SW480 (cell line): ENCODE measurements around the gene GRAMD2B.
"Not testable (repeated sequence)": the region's sequence is repeated elsewhere in the genome, so short reads cannot be mapped to it uniquely, and the experiment has no call there.

ENCODE experiments used
- DNase-seq: peaks from one replicate; pipeline ENCODE4 v3.0.0-alpha.2; 2016; ENCODE audit warnings: low spot score

Gene GRAMD2B

DNA sequence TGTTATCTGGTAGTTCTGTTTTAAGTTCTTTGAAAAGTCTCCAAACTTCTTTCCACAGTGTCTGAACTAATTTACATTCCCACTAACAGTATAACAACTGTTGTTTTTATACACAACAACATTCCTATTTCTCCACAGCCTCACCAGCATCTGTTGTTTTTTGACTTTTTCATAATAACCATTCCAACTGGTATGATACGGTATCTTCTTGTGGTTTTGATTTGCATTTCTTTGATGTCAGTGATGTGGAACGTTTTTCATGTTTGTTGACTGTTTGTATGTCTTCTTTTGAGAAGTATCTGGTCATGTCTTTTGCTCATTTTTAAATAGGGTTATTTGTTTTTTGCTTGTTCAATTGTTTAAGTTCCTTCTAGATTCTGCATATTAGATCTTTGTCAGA lies 12.6 kb upstream of the GRAMD2B start:
- DNase-seq = no peak

DNA sequence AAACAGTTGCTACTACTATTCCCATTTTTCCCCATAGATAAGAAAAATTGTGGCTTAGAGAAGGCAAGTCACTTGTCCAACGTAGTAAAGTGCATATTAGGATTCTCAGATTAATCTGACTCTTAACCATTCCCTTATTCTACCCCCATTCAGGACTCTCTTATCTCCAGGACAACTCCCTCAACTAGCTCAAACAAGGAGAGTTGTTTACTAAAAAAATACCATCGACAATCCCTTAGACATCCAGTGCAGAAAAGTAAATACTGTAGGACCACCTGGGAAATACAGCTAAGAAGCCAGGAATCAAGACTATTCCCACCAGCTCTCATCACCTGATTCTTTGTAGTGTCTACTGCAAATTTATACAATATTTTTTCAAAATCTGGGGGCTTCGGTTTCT lies 9.4 kb upstream of the GRAMD2B start:
- no peak for DNase-seq

DNA sequence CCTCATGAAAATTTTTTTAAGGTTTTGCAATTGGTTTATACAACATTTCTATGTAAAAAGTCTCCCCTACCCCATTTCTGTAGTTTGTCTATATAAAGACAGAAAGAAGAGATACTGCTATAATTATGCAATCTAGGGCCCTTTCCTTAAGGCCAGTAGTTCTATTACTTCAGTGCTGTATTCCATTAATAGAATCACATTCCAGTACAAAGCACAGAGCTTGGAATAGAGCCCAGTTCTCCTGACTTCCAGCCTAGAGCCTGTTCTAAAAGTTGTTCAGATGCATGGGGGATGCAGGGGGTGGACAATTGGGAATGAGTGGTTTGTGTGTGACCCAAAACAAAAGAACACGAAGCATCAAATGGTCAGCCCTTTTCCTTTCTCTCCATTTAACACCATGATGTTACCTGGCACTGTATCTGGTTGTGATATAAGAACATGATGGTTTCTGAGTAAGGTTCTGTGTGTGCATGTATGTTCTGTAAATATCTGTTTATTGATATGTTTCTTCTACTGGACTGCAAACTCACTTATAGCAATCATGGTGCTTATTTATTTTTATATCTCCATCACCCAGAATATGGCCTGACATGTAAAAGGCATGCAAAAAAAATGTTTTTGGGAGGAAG lies 8.2 kb upstream of the GRAMD2B start:
- no peak for DNase-seq

DNA sequence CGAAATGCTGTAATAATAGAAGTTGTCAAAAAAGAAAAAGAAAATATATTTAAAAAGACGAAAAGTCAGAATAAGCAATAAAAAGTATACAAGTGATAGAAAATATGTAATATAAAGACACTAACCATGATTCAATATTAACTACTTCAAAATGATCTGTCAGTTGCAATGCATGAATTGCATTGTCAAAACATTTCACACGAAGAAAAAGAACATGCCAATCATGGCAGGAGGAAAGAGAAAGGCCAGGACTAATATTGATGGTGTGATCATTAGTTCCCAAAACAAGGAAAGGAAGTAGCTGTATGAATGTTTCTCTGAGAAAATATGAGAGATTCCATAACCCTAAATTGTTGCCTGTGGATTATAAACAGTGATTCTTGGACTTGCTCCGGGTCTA lies 7.4 kb upstream of the GRAMD2B start:
- no peak for DNase-seq

DNA sequence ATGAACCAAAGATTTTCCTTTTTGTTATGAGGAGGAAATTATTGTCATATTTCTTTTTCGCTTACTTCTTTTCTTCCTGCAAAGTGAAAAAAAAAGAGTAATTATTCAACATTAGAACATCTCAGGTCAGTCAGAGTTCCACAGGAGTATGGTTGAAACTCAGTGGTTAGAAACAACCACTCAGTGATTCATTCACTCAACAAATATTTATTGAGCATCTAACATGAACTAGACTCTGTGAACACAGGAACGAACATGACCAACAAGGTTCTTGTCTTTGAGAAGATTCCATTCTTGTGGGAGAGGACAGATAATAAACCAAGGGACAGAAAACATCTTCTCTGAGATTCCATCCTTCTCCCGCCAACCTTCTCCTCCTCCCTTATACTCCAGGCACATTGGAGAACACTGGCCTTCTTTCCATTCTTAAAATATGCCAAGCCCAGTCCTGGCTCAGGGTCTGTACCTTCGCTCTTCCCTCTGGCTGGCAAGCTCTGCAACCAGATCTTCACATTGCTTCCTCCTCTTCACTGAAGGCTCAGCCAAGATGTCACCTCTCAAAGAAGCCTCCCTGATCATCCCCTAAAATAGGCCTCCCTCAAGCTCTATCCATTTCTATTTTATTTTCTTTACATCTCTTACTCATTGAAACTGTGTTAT lies 6.8 kb upstream of the GRAMD2B start:
- DNase-seq = no peak

DNA sequence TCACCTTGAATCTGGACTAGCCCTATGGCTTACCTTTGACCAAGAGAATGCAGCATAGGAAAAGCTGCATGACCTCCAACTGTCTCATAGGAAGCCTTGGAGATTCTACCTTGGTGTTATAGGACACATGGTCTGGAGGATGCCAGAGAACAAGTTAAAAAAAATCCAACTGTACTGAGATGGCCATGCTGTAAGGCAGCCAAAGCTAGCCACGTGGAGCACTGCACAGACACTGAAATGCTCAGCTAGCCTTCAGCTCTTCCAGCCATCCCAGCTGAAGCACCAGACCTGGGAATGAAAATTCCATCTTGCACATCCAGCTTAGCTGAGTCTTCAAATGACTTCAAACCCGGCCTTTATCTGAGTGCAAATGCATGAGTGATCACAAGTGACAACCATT lies 6.0 kb upstream of the GRAMD2B start:
- DNase-seq = no peak

DNA sequence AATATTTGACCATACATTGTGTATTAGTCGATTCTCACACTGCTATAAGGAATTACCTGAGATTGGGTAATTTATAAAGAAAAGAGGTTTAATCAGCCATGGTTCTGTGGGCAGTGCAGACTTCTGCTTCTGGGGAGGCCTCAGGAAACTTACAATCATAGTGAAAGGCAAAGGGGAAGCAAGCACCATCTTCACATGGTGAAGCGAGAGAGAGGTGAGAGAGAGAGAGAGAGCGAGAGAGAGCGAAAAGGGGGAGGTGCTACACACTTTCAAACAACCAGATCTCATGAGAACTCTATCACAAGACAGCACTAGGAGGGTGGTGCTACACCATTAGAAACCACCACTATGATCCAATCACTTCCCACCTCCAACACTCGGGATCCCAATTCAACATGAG lies 4.1 kb upstream of the GRAMD2B start:
- DNase-seq = no peak

DNA sequence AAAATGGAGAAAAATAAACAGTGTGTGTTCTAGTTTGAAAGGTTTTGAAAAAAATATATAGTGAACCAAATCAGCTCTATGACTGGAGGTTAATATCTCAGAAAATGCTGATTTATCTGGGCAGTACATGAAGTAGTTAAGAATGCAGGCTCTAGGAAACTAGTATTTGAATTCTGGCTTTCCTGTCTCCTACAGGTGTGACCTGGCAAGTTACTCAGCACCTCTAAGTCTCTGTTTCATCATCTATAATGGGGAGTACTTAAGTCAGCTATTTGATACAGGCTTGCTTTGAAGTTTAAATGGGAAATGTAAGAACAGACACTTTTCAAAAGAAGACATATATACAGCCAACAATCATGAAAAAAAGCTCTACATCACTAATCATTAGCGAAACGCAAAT lies 5.2 kb downstream of the GRAMD2B start:
- no peak for DNase-seq

DNA sequence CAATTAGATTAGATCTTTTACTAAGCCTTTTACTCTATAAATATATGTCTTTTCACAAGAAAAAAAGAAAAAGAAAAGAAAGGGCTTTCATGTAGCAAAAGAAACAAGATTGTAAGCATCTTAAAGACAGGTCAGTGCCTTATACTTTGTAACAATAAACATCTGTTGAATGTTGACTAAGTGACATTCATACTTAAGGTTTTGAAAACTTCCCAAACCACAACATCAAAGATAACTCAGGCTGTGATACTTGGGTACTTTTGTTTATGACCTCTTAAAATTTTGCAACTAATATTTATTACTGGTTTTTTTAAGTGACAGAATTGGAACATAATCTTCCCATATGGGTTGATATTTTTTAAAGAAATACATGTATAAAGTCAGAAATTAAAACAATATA lies 7.4 kb downstream of the GRAMD2B start:
- no peak for DNase-seq

DNA sequence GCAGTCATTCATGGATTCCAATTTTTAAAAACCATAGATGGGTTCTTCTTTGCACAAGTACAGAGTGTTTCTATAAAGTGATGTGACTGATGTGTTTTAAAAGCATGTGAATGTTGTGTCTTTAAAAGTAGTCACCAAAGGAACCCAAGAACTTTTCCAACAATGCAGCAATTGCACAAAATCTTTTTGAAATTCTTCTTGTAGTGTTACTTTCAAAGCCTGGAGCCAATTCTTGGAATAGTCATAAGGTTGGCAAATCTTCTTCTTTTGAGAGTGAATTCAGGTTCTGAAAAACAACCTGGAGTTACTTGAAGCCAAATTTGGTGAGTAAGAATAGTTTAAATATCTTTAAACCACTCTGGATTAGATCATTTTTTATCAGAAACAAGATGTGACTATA lies 10.5 kb downstream of the GRAMD2B start:
- no peak for DNase-seq

DNA sequence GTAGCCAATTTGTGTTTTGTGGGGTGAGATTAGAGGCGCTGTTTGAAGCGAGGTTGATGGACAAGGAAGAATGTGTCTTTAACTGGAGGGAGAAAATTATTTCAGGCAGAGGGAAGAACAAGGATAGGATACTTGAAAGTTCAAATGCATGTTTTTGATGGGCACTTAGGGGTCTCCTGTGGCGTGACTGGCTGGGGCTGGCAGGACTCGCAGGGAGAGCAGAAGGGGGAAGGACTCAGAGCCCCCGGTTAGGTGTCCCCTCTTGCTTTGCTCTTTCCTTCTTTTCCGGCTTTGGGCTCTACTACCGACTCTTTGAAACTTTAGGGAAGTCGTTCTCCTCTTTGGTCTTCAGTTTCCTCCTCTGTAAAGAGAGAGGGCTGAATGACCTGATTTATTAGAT lies 12.1 kb downstream of the GRAMD2B start:
- no peak for DNase-seq

DNA sequence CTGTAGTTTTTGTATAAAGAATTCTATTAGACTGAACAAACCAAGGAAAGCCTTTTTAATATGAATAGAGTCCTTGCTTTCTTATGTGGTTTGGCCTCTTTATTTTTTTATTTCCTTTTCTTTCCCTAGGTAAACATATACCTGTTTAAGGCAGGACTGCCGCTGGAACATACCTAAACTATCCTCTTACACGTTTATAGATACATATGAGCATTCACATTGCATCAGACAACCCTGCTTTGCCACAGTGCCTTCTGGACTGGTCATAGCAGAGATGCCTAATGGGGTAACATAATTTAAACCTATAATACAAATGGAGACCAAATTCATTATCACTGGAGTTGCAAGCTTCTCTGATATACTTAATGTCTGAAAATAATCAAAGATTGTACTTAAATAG lies 12.5 kb downstream of the GRAMD2B start:
- DNase-seq = no peak

DNA sequence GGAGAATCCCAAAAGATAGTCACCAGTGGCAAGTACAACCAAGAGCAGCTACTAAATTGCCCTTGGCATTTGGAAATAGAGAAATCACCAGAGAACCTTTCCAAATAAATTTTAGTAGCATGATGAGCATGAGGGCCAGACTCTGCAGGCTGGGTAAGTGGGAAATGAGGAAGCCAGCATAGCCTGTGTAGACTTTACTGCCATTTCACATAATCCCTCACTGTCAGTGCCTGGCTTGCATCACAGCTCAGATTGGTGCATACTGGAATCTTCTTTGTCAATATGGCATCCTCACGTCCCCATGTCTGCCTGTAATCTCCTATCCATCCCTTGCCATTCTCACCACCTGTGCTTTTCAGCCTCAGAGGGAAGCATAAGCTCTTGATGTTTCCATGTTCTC lies 14.5 kb downstream of the GRAMD2B start:
- DNase-seq = no peak

DNA sequence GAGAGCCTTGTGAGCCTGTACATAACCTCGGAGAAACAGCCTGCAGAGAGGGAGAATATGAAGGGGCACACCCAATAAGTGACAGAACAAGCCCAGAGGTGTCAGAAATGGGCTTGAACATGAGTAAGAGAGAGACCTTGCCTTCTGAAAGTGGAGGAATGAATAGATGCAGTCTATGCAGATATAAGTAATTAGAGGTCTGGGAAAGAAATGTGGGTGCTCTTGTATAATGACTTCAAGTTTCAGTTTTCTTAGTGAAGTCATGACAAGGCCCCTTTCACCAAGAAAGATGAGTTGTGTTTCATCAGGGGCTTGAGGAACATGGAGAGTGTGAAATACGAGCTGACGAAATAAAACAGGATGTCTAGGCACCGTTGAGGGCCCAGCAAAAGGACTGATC lies 15.1 kb downstream of the GRAMD2B start:
- DNase-seq = no peak

DNA sequence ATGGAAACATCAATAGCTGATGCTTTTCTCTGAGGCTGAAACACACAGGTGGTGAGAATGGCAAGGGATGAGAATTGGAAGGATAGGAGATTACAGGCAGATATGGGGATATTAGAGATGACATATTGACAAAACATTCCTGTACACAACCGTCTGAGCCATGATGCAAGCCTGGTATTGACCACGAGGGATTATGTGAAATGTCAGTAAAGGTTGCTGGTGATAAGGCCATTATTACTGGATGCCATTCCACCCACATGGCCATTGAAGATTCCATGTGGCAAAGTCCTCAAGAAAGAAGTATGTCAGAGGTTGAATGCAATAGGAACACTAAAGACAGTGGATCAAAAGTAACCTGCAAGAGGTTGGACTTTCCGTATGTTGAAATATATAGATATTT lies 15.7 kb downstream of the GRAMD2B start:
- no peak for DNase-seq

DNA sequence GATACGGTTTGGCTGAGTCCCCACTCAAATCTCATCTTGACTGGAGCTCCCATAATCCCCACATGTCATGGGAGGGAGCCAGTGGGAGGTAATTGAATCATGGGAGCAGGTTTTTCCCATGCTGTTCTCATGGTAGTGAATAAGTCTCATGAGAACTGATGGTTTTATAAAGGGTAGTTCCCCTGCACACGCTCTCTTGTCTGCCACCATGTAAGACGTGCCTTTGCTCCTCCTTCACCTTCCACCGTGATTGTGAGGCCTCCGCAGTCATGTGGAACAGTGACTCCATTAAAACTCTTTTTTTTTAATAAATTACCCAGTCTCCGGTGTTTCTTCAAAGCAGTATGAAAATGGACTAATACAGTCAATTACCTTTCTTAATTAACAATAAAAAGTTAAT lies 16.5 kb downstream of the GRAMD2B start:
- not testable (repeated sequence) for DNase-seq

DNA sequence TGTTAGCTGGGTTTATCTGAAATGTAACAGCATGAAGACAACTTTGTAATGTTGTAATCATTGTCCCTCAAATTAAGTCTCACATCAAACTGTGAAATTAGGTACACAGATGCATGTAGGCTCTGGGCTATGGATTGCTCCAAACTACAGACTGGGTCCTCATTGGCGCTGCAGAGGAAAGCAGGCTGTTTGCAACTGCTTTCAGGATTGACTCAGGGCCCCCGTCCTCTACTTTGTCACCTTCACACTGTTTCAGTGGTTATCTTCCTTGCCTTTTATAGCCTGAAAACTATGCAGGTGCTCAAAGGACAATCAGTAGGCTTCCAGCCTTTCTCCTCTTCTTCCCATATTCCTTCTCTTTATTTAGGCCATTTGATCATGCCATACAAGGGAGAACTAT lies 18.0 kb downstream of the GRAMD2B start:
- no peak for DNase-seq

DNA sequence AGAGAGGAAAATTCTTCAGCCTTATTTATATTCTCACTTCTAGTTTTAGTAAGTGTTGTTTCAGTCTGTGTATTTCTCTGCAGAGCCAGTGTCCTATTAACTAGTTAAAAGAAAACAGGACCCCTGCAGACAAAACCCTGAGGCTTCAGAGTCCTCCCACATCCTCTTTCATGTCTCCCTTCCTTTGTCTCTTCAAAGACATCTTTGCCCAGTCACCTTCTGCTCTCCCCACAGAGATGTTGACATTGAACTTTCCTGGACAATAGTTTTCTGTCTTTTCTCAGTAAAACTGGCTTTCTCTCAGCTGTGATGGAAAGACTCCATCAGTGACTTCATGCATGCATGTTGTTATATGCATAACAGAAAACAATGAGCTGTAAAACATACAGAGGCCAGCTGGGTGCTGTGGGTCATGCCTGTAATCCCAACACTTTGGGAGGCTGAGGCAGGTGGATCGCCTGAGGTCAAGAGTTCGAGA lies 20.2 kb downstream of the GRAMD2B start:
- no peak for DNase-seq

DNA sequence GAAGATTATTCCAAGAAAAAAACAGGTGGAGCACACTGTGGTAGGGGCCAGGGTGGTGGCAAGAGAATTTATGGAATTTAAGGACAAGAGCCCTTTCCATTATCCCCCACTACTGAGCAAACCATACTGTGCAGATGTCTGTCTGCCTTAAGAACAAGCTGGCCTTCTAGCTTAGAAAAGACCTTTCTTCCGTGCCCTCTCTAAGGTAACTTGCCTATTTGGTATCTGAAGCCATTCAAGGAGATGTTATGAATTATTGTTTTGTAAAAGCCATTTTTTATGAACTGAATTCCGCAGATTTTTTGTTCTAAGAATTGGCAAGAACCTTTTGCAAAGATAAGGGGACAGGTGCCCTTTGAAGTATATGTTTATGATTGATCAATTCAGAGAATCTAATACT lies 20.9 kb downstream of the GRAMD2B start:
- DNase-seq = no peak

DNA sequence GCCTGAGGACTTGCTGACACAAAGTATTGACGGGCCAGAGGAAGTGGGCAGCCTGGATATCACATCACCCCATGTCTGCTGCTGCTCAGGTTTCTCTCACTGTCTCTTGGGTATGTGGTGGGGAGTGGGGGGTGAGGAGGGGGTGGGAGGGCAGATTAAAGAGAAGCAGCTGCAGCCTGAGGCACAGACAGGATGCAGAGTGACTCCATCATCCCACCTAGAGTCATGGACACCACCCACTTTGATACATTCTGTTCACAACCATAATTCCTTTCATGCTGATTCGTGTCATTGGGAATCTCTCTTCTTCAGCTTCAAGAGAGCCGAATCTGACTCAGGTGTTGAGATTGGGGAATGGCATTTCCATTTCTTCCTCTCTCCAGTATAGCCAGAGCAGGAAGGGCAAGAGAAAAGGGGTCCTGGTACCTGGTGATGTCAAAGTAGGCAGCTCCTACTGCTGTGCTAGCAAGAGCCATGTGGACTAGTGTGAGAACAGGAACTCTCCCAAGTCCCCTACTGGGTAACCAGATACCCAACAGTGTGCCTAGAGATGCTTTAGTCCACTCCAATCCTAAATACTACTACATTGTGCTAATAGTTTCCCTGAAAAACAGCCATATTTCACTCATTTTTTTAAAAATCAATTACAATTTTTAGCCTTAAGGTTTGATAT lies 22.4 kb downstream of the GRAMD2B start:
- DNase-seq = no peak

DNA sequence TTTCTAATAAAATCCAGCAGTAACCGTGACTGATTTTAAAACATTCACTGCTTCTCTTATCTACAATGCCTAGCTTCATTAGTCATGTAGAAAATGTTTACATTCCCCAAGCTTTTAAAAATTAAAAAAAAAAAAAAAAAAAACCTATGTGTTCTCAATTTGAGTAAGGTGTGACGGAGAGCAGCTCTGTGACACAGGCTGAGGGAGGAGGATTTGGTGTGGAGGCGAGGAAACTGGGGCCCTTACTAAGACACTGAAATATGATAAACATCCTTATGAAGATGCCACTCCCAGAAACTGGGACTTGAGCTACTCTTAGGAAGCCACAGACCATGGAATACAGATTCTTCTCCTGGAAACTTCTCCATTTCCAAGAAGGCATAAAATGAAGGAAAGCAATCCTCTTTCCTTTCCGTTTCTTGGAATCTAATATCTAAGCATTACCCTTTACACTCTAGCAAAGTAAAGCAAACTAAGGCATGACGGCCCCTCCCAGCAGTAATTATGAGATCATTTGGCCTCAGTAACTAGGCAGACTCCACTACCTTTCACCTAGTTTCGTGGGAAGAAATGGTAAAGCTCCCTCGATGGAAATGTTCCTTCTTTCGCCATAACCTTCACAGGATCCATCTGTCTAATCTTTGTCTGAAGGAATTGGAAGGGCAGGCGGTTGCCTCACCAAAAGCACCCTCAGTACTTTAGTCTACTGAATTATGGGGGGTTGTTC lies 23.5 kb downstream of the GRAMD2B start:
- DNase-seq = peak; percentile 58

DNA sequence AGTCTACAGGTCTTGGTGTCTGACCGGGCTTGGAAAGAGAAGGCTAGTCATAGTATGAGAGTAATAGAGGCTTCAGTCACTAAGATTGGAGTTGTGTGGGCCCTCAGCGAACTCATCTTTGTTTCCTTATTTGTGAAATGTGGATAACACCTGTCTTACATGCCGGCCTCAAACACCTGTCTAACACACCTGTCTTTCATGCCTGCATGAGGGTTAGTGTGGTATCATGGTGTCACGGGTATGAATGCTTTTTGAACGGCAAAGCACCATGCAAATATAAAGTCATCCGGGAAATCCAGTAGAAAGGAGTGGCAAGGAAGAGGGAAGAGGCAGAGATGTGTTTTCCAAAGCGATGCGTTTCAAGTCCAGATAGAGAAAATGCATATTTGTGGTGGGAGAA lies 25.5 kb downstream of the GRAMD2B start:
- DNase-seq = no peak

DNA sequence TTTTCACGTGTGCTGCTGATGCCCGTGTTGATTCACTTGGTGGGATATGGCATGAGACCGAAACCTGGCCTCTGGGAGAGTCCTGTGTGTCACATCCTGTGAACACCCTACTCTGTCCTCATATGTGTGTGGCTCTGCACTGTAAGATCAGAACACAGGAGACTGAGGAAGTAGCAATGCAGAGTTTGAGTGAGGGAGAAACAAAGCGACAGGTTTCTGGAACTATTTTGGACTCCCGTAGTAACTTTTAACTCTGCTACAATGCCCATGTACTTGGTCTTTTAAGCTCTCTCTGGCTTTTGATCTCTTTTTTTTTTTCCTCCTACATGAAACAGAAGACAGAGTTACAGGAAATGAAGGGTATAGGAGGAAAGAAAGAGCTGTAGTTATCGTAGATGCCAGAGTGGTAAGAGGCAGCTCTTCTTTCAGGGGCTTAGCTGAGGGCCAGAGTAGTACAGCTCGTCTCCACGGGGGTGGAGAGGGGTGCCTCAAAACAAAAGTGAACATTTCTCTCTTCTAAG lies 26.6 kb downstream of the GRAMD2B start:
- DNase-seq = peak; percentile 40
